HepG2 (cell line): ENCODE measurements around the gene RIMBP2. TPM values are rescaled to one million over a fixed set of nuclear protein-coding genes. Genes with fewer than 3 reads are reported as not detected.

Experiments used
- ATAC-seq: fragments of 200-7000 bp; cut with Tn5 transposase; 3 replicates; pipeline ENCODE4 v1.9.1; 2020; ENCODE audit warnings: mild to moderate bottlenecking, moderate library complexity
- BruUV-seq: library from RNA; stranded (reverse); fragments of 400-500 nt; replicated peaks from 2 replicates; lab custom pipeline; 2021; lab: Mats Ljungman, UMichigan
- CTCF ChIA-PET: fragments of 300-600 bp; formaldehyde crosslinking; extraction: SDS; loops from one replicate; lab custom pipeline; 2021; ENCODE audit warnings: low total read pairs, inconsistent platforms, low intra/inter-chr PET ratio; lab: Yijun Ruan, JAX
- POLR2A ChIA-PET: fragments of 350-600 bp; sonication (Branson Sonifier 250); formaldehyde crosslinking; loops from one replicate; lab custom pipeline; 2020; ENCODE audit warnings: antibody characterized with exemption, inconsistent platforms; lab: Yijun Ruan, JAX
- DNase-seq: peaks from one replicate; pipeline ENCODE4 v3.0.0-alpha.2; 2015; ENCODE audit warnings: low spot score
- FAIRE-seq: peaks from 3 replicates; lab custom pipeline; 2011; peaks lifted over from hg19 to GRCh38; lab: Jason Lieb, UNC
- H2AFZ ChIP-seq: one replicate; pipeline ENCODE4 v1.6.1; 2011; ENCODE audit warnings: low read length, inconsistent platforms
- H3K27ac ChIP-seq: fragments of 300-600 bp; 3 replicates; pipeline ENCODE4 v1.8.0; 2011; ENCODE audit warnings: mixed run types, mild to moderate bottlenecking, mixed read lengths, low read length, inconsistent platforms; ENCODE audit not compliant: insufficient read depth; ENCODE audit errors: extremely low read length
- H3K27me3 ChIP-seq, 2 experiments: fragments of 200-600 bp in 1 of 2; 2 replicates in 1 of 2; 3 replicates in 1 of 2; pipeline versions ENCODE4 v1.6.0 to v1.8.0; 2011; ENCODE audit warnings: low read length in 2 of 2, mild to moderate bottlenecking in 2 of 2, moderate library complexity in 2 of 2, inconsistent platforms in 1 of 2; ENCODE audit not compliant: insufficient read depth in 2 of 2, control insufficient read depth in 1 of 2
- H3K36me3 ChIP-seq, 2 experiments: fragments of 200-600 bp in 1 of 2; replicated peaks in 1 of 2; 2 replicates in 1 of 2; 3 replicates in 1 of 2; pipeline versions ENCODE4 v1.5.1 to v1.8.0; 2011; ENCODE audit warnings: low read length in 2 of 2, inconsistent platforms in 1 of 2; ENCODE audit not compliant: insufficient read depth in 2 of 2, control insufficient read depth in 1 of 2
- H3K4me1 ChIP-seq: 2 replicates; pipeline ENCODE4 v1.5.1; 2012; ENCODE audit warnings: low read length, inconsistent platforms; ENCODE audit not compliant: insufficient read depth
- H3K4me2 ChIP-seq: 2 replicates; pipeline ENCODE4 v1.6.0; 2011; ENCODE audit warnings: low read depth, low read length, inconsistent platforms
- H3K4me3 ChIP-seq, 3 experiments: fragments of 200-600 bp in 1 of 3; sonication (generic), shearing (Covaris generic) in 1 of 3; replicated peaks in 1 of 3; 2 replicates each; pipeline ENCODE4 v1.5.1; 2011 to 2016; ENCODE audit warnings: low read length in 3 of 3, inconsistent platforms in 2 of 3, low read depth in 2 of 3, mild to moderate bottlenecking in 2 of 3, control low read depth in 1 of 3, mixed read lengths in 1 of 3; ENCODE audit not compliant: insufficient read depth in 1 of 3
- H3K79me2 ChIP-seq: one replicate; pipeline ENCODE4 v1.6.1; 2011; ENCODE audit warnings: low read length, inconsistent platforms; ENCODE audit not compliant: insufficient read depth
- H3K9ac ChIP-seq: 2 replicates; pipeline ENCODE4 v1.6.0; 2011; ENCODE audit warnings: mild to moderate bottlenecking, low read depth, low read length, inconsistent platforms; ENCODE audit not compliant: insufficient read depth
- H3K9me3 ChIP-seq: 2 replicates; pipeline ENCODE4 v1.5.1; 2012; ENCODE audit warnings: mild to moderate bottlenecking, low read length
- H4K20me1 ChIP-seq: 2 replicates; pipeline ENCODE4 v1.6.0; 2011; ENCODE audit warnings: inconsistent platforms, mild to moderate bottlenecking, low read length, moderate library complexity; ENCODE audit not compliant: insufficient read depth
- E2F1 ChIP-seq: sonication (generic); formaldehyde crosslinking; IDR thresholded peaks from 2 replicates; pipeline ENCODE4 v1.5.0; 2020; ENCODE audit warnings: missing genetic modification reagents
- GTF3A ChIP-seq: sonication (generic); formaldehyde crosslinking; conservative IDR thresholded peaks from 2 replicates; pipeline ENCODE4 v1.4.0; 2020; ENCODE audit warnings: mild to moderate bottlenecking, missing genetic modification reagents
- IKZF4 ChIP-seq: sonication (generic); formaldehyde crosslinking; IDR thresholded peaks from 2 replicates; pipeline ENCODE4 v1.5.1; 2020; ENCODE audit warnings: borderline replicate concordance, mild to moderate bottlenecking, low read depth, missing genetic modification reagents; ENCODE audit errors: not compliant biosample characterization
- KLF9 ChIP-seq: IDR thresholded peaks from 2 replicates; pipeline ENCODE4 v1.6.1; 2016; ENCODE audit warnings: low read depth
- MAZ ChIP-seq, 2 experiments: sonication (generic) in 1 of 2; formaldehyde crosslinking in 1 of 2; IDR thresholded peaks; 2 replicates each; pipeline versions ENCODE4 v1.5.0 to v1.6.1; 2012 to 2020; ENCODE audit warnings: low read depth in 2 of 2, mild to moderate bottlenecking in 2 of 2, borderline replicate concordance in 1 of 2, improper control_type of control experiment in 1 of 2, low read length in 1 of 2, missing genetic modification reagents in 1 of 2, moderate library complexity in 1 of 2
- PRDM15 ChIP-seq: sonication (generic); formaldehyde crosslinking; IDR thresholded peaks from 2 replicates; pipeline ENCODE4 v1.4.0; 2020; ENCODE audit warnings: missing genetic modification reagents
- ZNF816 ChIP-seq: sonication (generic); formaldehyde crosslinking; IDR thresholded peaks from 2 replicates; pipeline ENCODE4 v1.8.0; 2022; ENCODE audit warnings: missing genetic modification reagents, mild to moderate bottlenecking, borderline replicate concordance
- WGBS: methylation state at CpG from one replicate; pipeline ENCODE4 v1.1.6; 2017; ENCODE audit warnings: low lambda C conversion rate; 5-methylcytosine and 5-hydroxymethylcytosine counted together
- in situ Hi-C: cut with HindIII; loops from 2 replicates; pipeline ENCODE4 v1.10.0; 2017; ENCODE audit warnings: low pct_unique_long_range_greater_than_20kb; ENCODE audit not compliant: extremely low pct_ligation_motif_present
- intact Hi-C: fragments of 100-400 bp; cut with micrococcal nuclease; formaldehyde crosslinking; loops from one replicate; pipeline ENCODE4 v1.10.0; 2022; ENCODE audit not compliant: unreplicated experiment
- polyA plus RNA-seq, 8 experiments: library from polyadenylated mRNA; depleted of rRNA in 3 of 8; stranded (reverse) in 7 of 8; unstranded in 1 of 8; fragments of >200 nt; fragmentation: Illumina TruSeq in 4 of 8; extraction: Trizol in 4 of 8; gene quantifications; 2 replicates each; pipeline versions ENCODE4 v1.2.1 to v1.2.3, GENCODE V29; 2011 to 2016; ENCODE audit warnings: low read depth in 4 of 8, missing spikeins in 1 of 8, mixed read lengths in 1 of 8; ENCODE audit not compliant: insufficient read depth in 1 of 8
- total RNA-seq, 5 experiments: library from RNA; depleted of rRNA; stranded (reverse); fragments of >200 nt; fragmentation: Illumina TruSeq; extraction: Trizol; gene quantifications; 2 replicates each; pipeline ENCODE4 v1.2.3, GENCODE V29; 2016; ENCODE audit warnings: low read depth in 1 of 5

RIMBP2 gene
- total and polyA plus RNA-seq, 2 of the 13 experiments (the other 11 are each of a cell fraction or from before 2014, with no cell fraction given): 0.03 TPM; not detected in 1

GRCh38 chr12:130596241-130596640 is 119.9 kb downstream of the RIMBP2 start (continued):
- TF ChIP-seq ZNF816 (CRISPR knock-in tag) (no peak), MAZ (IDR thresholded peaks at IDR 0.05; ENCODE audit: borderline replicate concordance, low read depth, low read length) (no peak), MAZ (CRISPR knock-in tag; IDR thresholded peaks at IDR 0.05; ENCODE audit: low read depth) (no peak)

- peaks cover 2 to 24% of the 10 kb centered on the region in 2 experiments; a peak in 3 of 5 replicates for H3K27me3 ChIP-seq
- no peak for FAIRE-seq
These were observed 120.5 kb downstream of the RIMBP2 start for GRCh38 chr12:130595566-130595965.

More at GRCh38 chr12:130595566-130595965, 120.5 kb downstream of the RIMBP2 start:
- ChIA-PET POLR2A (no interaction called here), CTCF (no interaction called here)
- no peaks in the 10 kb centered on the region for H3K79me2 ChIP-seq
- 67% methylated on average over 5 of the region's 9 CpGs for WGBS
- no peak overlapping the region for H3K27ac ChIP-seq
- H3K4me1 ChIP-seq: no peaks in the 10 kb centered on the region
- DNase-seq (no peak), ATAC-seq (no peak)
- peaks cover 15% of the 10 kb centered on the region for H3K9me3 ChIP-seq
- H3K9ac ChIP-seq: no peak overlapping the region
- no peak overlapping the region for H3K4me2 ChIP-seq
- no peaks in the 10 kb centered on the region for H3K36me3 ChIP-seq
- no peaks in the 10 kb centered on the region for H4K20me1 ChIP-seq
- in situ Hi-C loops (no loop called here), intact Hi-C loops (no loop called here)
- TF ChIP-seq IKZF4 (no peak), PRDM15 (CRISPR knock-in tag) (no peak), GTF3A (CRISPR knock-in tag) (no peak), E2F1 (CRISPR knock-in tag) (no peak), KLF9 (CRISPR knock-in tag) (no peak)
- BruUV-seq: no TSS peak
- H2AFZ ChIP-seq: no peak overlapping the region
- H3K4me3 ChIP-seq: no peak overlapping the region
